Activated CD8-positive, alpha-beta memory T cell treated with anti-CD3 and anti-CD28 coated beads for 36 hours (primary cell): Measurements from ENCODE around the gene TTPAL. TPM values are rescaled to one million over a fixed set of nuclear protein-coding genes. Genes with fewer than 3 reads are reported as not detected.

ENCODE experiments used
- CTCF ChIA-PET: fragments of 350-600 bp; sonication (Branson Sonifier 250); formaldehyde crosslinking; loops from one replicate; lab custom pipeline; 2021; ENCODE audit warnings: antibody characterized with exemption; lab: Charles Lee
- POLR2A ChIA-PET: fragments of 350-600 bp; sonication (Branson Sonifier 250); formaldehyde crosslinking; loops from one replicate; lab custom pipeline; 2021; ENCODE audit warnings: antibody characterized with exemption; lab: Charles Lee
- total RNA-seq, 2 experiments: library from RNA; stranded (reverse); gene quantifications; one replicate each; pipeline ENCODE4 v1.2.3, GENCODE V29; 2021

Gene TTPAL
- total RNA-seq, 2 experiments from 2014 or later: 27.4 to 29.5 TPM

- ChIA-PET CTCF (interaction anchor here (0.5 kb wide), 1 partner anchor 772 kb away, joined by 4 read pairs; no protein-coding TSS in a partner anchor), POLR2A (no interaction called here)
Observed at GRCh38 chr20:44437497-44437896, 38.2 kb upstream of the TTPAL start.

- ChIA-PET CTCF (no interaction called here), POLR2A (no interaction called here)
Observed at GRCh38 chr20:44438782-44439181, 36.9 kb upstream of the TTPAL start.

GRCh38 chr20:44439318-44439717 is 36.4 kb upstream of the TTPAL start:
- CTCF ChIA-PET: no interaction called here

GRCh38 chr20:44442298-44443070 is 33.2 kb upstream of the TTPAL start:
- ChIA-PET CTCF (no interaction called here), POLR2A (no interaction called here)

More at GRCh38 chr20:44439318-44439717, 36.4 kb upstream of the TTPAL start:
- POLR2A ChIA-PET: no interaction called here

GRCh38 chr20:44445742-44446710 is 29.6 kb upstream of the TTPAL start:
- POLR2A ChIA-PET: no interaction called here

GRCh38 chr20:44447827-44448419 is 27.8 kb upstream of the TTPAL start:
- CTCF ChIA-PET: no interaction called here
- POLR2A ChIA-PET: no interaction called here

More at GRCh38 chr20:44445742-44446710, 29.6 kb upstream of the TTPAL start:
- CTCF ChIA-PET: no interaction called here

- CTCF ChIA-PET: no interaction called here
- POLR2A ChIA-PET: no interaction called here
Observed at GRCh38 chr20:44448753-44449546, 26.7 kb upstream of the TTPAL start.

GRCh38 chr20:44449864-44450263 is 25.8 kb upstream of the TTPAL start:
- ChIA-PET POLR2A (no interaction called here), CTCF (no interaction called here)

GRCh38 chr20:44450281-44450889 is 25.3 kb upstream of the TTPAL start:
- POLR2A ChIA-PET: no interaction called here
- CTCF ChIA-PET: no interaction called here

GRCh38 chr20:44450903-44451450 is 24.7 kb upstream of the TTPAL start:
- POLR2A ChIA-PET: no interaction called here

GRCh38 chr20:44454306-44454963 is 21.2 kb upstream of the TTPAL start:
- POLR2A ChIA-PET: no interaction called here
- CTCF ChIA-PET: no interaction called here

More at GRCh38 chr20:44450903-44451450, 24.7 kb upstream of the TTPAL start:
- CTCF ChIA-PET: no interaction called here

GRCh38 chr20:44455126-44455525 is 20.5 kb upstream of the TTPAL start:
- CTCF ChIA-PET: no interaction called here
- POLR2A ChIA-PET: no interaction called here

GRCh38 chr20:44456611-44457010 is 19.1 kb upstream of the TTPAL start:
- ChIA-PET CTCF (no interaction called here), POLR2A (no interaction called here)

- ChIA-PET CTCF (no interaction called here), POLR2A (no interaction called here)
Observed at GRCh38 chr20:44457016-44457415, 18.7 kb upstream of the TTPAL start.

- POLR2A ChIA-PET: no interaction called here
- CTCF ChIA-PET: interaction anchor here (0.7 kb wide), 1 partner anchor 231 kb away, joined by 4 read pairs; no protein-coding TSS in a partner anchor
Observed at GRCh38 chr20:44459271-44459670, 16.4 kb upstream of the TTPAL start.

GRCh38 chr20:44460795-44461141 is 14.9 kb upstream of the TTPAL start:
- POLR2A ChIA-PET: no interaction called here
- CTCF ChIA-PET: no interaction called here

- ChIA-PET CTCF (no interaction called here), POLR2A (no interaction called here)
Observed at GRCh38 chr20:44461142-44461802, 14.4 kb upstream of the TTPAL start.

GRCh38 chr20:44461803-44462174 is 13.9 kb upstream of the TTPAL start:
- POLR2A ChIA-PET: no interaction called here
- CTCF ChIA-PET: no interaction called here
